22Rv1 (cell line): Measurements from ENCODE around the gene ZNF516.

Experiments used
- CTCF ChIP-seq: fragments of 450-650 bp; IDR thresholded peaks from 2 replicates; pipeline ENCODE4 v1.5.1; 2017; ENCODE audit warnings: mild to moderate bottlenecking
- ZFX ChIP-seq: fragments of 450-650 bp; IDR thresholded peaks from 2 replicates; pipeline ENCODE4 v1.6.1; 2017; ENCODE audit warnings: antibody characterized with exemption, borderline replicate concordance

GRCh38 chr18:76318607-76319006 lies 176.4 kb downstream of the ZNF516 start:
- TF ChIP-seq CTCF (no peak), ZFX (no peak)
